ENCODE data around the gene SH3BGRL2. TPM values are rescaled to one million over a fixed set of nuclear protein-coding genes. Genes with fewer than 3 reads are reported as not detected.
"Not testable (repeated sequence)": the region's sequence is repeated elsewhere in the genome, so short reads cannot be mapped to it uniquely, and the experiment has no call there.

SH3BGRL2 gene
- total and polyA plus RNA-seq, 2 experiments from 2014 or later = 8.4 to 24.5 TPM

- TF ChIP-seq EZH2 (IDR thresholded peaks at IDR 0.05; ENCODE audit: low read depth, unreplicated experiment) = no peak
- no peak for TF ChIP-seq ETS1 (IDR thresholded peaks at IDR 0.05)
- no peak for TF ChIP-seq ZNF114 (CRISPR knock-in tag; IDR thresholded peaks at IDR 0.05)
- TF ChIP-seq POLR2AphosphoS5 (IDR thresholded peaks at IDR 0.05; ENCODE audit: low read depth) = no peak
- TF ChIP-seq STAT1 (IDR thresholded peaks at IDR 0.05; ENCODE audit: unreplicated experiment) = no peak
Observed at GRCh38 chr6:79673947-79674346, 42.8 kb downstream of the SH3BGRL2 start (continued).

DNA sequence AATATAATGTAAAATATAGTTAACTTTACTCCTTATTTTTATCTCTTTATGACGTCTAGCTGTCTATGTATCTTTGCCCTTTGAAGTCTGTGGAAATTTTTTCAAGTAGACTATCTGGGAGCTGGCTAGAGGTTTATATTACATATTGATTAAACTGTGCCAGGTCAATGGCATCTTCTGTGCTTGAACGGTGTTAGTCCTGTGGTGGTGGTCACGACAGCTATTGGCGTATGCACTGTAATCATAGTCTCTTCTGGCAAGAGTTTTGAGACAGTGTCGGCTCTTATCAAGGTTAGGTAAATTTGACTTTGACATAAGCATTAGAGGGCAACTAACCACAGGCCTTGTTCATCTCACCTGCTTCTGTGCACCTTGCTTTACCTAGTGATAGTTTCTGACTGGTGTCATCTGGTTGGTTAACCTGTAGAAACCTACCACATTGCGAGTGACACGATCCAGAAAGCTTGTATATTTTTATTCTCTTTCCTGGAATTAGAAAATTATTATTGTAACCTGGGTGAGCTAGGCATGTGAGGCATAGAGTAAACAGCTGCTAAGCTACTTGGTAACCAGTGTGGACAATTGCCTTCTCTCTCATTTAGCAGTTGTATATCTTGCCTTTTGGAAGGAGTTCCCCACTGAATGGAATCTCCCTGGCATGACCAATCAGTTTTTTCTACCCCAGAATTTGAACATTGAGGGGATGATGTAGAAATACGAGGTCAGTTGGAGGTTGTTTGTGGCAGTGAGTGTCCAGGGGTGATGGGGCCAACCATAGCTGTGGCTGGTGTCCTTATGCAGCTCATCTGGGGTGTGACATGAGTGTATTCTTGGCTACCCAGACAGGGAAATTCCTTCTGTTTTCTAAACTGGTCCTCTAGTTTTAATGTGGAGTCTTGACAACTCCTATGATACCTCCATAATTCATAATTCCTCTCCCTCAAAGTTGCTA lies 45.9 kb downstream of the SH3BGRL2 start:
- no peak for DNase-seq (ENCODE audit: low spot score)
- Histone ChIP-seq H3K9me2 (ENCODE audit: insufficient read depth) (no peaks in the 10 kb centered on the region), H3F3A (replicated peaks; ENCODE audit: low read depth) (no peaks in the 10 kb centered on the region), H3K4me1 (ENCODE audit: insufficient read depth) (no peaks in the 10 kb centered on the region), H2AFZ (no peak overlapping the region), H3K27ac (ENCODE audit: low read depth) (no peak overlapping the region), H3K27me3 (ENCODE audit: insufficient read depth) (no peaks in the 10 kb centered on the region), H3K4me2 (no peak overlapping the region), H4K20me1 (replicated peaks; ENCODE audit: insufficient read depth) (no peaks in the 10 kb centered on the region), H3K36me3 (ENCODE audit: insufficient read depth) (no peaks in the 10 kb centered on the region), H3K4me3 (no peak overlapping the region), H3K79me2 (replicated peaks; ENCODE audit: insufficient read depth) (peaks cover 2% of the 10 kb centered on the region; the same call in 1 of the 2 replicates)
- no peak overlapping the region for H3K4me3 Mint-ChIP-seq
- H3K36me3 Mint-ChIP-seq (ENCODE audit: low read depth) = peaks cover 5% of the 10 kb centered on the region; the same call in 1 of the 3 replicates
- no peak for ATAC-seq
- no peak overlapping the region; the same call in 1 of the 2 replicates for H3K27ac Mint-ChIP-seq
- H3K27me3 Mint-ChIP-seq (ENCODE audit: insufficient read depth, low read depth, poor library complexity) = peaks cover 4% of the 10 kb centered on the region
- H3K9me3 Mint-ChIP-seq = no peaks in the 10 kb centered on the region
- TF ChIP-seq NANOG (IDR thresholded peaks at IDR 0.05; ENCODE audit: borderline replicate concordance) (no peak), REST (IDR thresholded peaks at IDR 0.05; ENCODE audit: unreplicated experiment) (no peak), POLR2AphosphoS5 (IDR thresholded peaks at IDR 0.05; ENCODE audit: low read depth) (no peak), CREB1 (CRISPR knock-in tag; IDR thresholded peaks at IDR 0.05; ENCODE audit: low read depth) (no peak), STAT1 (IDR thresholded peaks at IDR 0.05; ENCODE audit: unreplicated experiment) (no peak), EZH2phosphoT487 (IDR thresholded peaks at IDR 0.05; ENCODE audit: unreplicated experiment) (no peak), EZH2 (IDR thresholded peaks at IDR 0.05; ENCODE audit: low read depth, unreplicated experiment) (no peak), ZNF331 (CRISPR knock-in tag; IDR thresholded peaks at IDR 0.05; ENCODE audit: low read depth) (no peak)
- peaks cover 8% of the 10 kb centered on the region; the same call in 2 of the 3 replicates for H3K4me1 Mint-ChIP-seq

- not testable (repeated sequence) for H3K36me3 Mint-ChIP-seq (ENCODE audit: low read depth); DNase-seq (ENCODE audit: low spot score)
- peaks cover 12% of the 10 kb centered on the region; the same call in 2 of the 3 replicates for H3K4me1 Mint-ChIP-seq
Observed at GRCh38 chr6:79682682-79683081, 51.6 kb downstream of the SH3BGRL2 start.

More at GRCh38 chr6:79682682-79683081, 51.6 kb downstream of the SH3BGRL2 start:
- H4K20me1 ChIP-seq (replicated peaks; ENCODE audit: insufficient read depth); H2AFZ ChIP-seq; ATAC-seq; H3K4me1 ChIP-seq (ENCODE audit: insufficient read depth); H3K9me2 ChIP-seq (ENCODE audit: insufficient read depth); H3K4me2 ChIP-seq; H3F3A ChIP-seq (replicated peaks; ENCODE audit: low read depth); H3K27me3 Mint-ChIP-seq (ENCODE audit: insufficient read depth, low read depth, poor library complexity); H3K27ac Mint-ChIP-seq; H3K27me3 ChIP-seq (ENCODE audit: insufficient read depth); H3K36me3 ChIP-seq (ENCODE audit: insufficient read depth); H3K4me3 Mint-ChIP-seq; H3K79me2 ChIP-seq (replicated peaks; ENCODE audit: insufficient read depth); H3K27ac ChIP-seq (ENCODE audit: low read depth); H3K4me3 ChIP-seq; H3K9me3 Mint-ChIP-seq: not testable (repeated sequence)
